Raji (cell line): ENCODE results near the gene MCM8.

ENCODE experiments used
- POLR2A ChIP-seq: IDR thresholded peaks from 2 replicates; pipeline ENCODE4 v1.6.1; 2011; ENCODE audit warnings: low read depth, low read length, control low read depth; ENCODE audit not compliant: insufficient read depth

The MCM8 gene

DNA sequence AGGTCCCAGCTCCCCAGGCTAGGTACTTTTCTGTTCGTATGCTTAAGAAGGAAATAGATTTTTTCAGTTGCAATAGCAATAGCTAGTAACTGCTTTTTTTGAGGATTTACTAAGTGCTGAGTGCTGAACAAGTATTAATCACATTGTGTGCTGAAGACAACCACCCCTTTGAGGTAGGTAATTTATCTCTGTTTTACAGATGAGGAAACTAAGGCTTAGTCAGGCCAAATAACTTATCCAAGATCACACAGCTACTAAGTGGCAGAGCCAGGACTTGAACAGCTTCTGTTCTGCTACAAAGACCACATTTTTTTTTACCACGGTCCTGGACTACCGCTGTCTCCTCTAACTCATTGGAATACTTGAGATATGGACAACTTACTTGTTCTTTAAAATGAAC lies 63.6 kb downstream of the MCM8 start:
- TF ChIP-seq POLR2A = no peak

DNA sequence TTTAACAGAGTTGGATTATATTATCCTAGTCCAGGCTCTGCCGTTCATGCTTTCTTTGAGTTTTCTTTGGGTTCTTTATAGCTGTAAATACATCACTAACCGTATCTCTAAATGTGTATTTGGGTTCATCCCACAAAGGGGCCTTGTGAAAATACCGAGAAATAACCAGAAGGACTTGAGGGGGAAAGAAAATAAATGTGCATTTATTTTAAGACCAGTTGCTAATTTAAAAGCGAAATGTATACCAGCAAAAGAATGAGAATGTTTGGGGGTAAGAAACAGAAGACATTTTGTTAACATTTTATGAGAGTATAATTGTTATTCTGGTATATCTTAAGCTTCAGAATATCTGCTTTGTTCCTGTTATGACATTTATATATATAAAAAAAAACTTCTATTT lies 64.5 kb downstream of the MCM8 start:
- no peak for TF ChIP-seq POLR2A

DNA sequence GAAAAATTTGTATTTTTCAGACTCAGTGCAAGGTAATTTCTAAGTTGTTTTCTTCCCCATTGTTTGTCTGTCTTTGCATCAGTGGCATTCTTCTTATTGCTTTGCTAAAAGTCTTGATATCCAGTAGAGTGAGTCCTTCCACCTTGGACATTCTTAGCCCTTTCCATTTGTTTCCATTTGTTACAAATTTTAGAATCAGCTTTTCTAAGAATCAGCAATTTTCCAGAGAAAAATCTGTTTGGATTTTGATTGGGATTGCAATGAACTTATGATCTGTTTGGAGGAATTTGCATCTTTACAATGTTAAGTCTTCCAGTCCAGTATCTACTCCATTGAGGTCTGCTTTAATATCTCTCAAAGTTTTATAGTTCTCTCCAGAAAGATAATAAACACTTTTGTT lies 67.0 kb downstream of the MCM8 start:
- no peak for TF ChIP-seq POLR2A

DNA sequence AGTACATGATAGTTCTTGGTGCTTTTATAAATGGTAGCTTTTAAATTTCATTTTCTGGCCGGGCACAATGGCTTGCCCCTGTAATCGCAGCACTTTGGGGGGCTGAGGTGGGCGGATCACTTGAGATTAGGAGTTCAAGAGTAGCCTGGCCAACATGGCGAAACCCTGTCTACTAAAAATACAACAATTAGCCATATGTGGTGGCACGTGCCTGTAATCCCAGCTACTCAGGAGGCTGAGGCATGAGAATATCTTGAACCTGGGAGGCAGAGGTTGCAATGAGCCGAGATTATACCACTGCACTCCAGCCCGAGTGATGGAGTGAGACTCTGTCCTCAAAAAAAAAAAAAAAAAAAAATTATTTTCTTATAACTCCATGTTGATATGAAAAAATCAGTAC lies 67.4 kb downstream of the MCM8 start:
- TF ChIP-seq POLR2A = no peak

DNA sequence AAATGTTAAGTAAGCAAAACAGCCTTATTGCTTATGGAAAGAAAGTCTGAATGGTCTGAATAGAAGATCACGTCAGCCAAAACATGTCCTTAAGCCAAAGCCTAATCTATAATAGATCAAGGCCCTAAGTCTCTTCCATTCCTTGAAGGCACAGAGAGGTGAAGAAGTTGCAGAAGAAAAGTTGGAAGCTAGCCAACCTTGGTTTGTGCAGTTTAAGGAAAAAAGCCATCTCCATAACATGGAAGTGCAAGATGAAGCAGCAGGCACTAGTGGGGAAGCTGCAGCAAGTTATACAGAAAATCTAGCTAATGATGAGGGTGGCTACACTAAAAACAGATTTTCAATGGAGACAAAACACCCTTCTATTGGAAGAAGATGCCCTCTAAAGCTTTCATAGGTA lies 74.3 kb downstream of the MCM8 start:
- no peak for TF ChIP-seq POLR2A

DNA sequence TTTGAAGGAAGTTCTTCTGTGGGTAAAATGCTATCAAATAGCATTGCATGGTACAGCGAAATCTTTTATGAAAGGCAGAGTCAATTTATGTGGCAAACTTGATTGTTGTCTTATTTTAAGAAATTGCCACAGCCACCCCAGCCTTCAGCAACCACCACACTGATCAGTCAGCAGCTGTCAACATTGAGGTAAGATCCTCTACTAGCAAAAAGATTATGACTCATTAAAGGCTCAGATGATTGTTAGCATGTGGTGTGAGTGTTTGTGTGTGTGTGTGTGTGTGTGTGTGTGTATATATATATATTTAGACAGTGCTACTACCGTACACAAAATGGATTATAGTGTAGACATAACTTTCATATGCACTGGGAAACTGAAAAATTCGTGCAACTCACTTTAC lies 75.6 kb downstream of the MCM8 start:
- TF ChIP-seq POLR2A = no peak

DNA sequence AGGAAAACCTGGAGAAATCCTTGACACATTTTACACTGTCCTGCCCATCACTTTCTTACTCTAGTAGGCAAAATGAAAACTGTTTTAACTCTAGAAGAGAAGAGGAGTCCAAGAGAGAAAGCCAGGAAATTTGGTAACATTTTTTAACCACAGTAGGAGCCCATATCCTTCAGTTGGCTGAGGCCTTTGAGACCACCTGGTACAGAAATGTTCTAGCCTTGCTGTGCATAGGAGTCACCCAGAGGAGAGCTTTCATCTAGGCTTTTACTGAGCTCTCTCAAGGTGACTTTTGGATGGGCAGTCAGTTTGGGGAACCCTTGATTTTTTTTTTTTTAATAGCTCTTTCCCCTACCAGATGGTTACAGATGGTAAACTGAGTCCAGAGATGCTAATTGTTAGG lies 78.4 kb downstream of the MCM8 start:
- no peak for TF ChIP-seq POLR2A

DNA sequence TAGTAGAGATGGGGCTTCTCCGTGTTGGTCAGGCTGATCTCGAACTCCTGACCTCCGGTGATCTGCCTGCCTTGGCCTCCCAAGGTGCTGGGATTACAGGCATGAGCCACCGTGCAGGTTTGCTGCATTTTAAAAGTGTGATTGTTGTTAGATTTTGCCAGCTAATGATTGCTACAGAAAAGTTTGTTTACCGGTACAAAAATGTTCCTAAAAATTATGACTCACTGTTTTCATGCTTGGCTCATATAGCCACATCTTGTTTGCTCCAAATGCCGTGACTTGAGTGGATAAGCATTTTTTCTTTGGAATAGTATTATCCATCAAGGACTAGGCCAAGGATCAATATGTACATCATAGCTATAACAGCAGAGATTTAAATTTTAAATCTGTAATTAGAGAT lies 79.1 kb downstream of the MCM8 start:
- no peak for TF ChIP-seq POLR2A

DNA sequence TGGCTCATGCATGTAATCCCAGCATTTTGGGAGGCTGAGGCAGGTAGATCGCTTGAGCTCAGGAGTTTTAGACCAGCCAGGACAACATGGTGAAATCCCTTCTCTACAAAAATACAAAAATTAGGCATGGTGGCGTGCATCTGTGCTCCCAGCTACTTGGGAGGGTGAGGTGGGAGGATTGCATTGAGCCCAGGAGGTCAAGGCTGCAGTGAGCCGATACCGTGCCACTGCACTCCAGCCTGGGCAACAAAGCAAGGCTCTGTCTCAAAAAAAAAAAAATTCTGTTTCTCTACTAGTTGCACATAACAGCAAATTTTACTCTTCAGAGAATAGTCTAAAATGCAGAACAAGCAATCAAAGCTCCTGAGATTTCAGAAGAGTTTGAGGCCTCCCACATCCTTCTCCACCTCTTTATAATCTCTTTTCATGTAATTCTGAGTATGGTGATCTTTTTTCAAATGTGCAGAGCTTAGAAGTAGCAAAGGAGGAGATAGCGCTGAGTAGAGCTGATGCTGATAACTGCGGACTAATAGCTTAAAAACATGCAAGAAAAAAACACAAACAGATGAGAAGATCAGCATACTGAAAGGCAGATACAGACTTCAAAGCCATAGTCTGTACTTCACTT lies 80.1 kb downstream of the MCM8 start:
- TF ChIP-seq POLR2A = no peak

DNA sequence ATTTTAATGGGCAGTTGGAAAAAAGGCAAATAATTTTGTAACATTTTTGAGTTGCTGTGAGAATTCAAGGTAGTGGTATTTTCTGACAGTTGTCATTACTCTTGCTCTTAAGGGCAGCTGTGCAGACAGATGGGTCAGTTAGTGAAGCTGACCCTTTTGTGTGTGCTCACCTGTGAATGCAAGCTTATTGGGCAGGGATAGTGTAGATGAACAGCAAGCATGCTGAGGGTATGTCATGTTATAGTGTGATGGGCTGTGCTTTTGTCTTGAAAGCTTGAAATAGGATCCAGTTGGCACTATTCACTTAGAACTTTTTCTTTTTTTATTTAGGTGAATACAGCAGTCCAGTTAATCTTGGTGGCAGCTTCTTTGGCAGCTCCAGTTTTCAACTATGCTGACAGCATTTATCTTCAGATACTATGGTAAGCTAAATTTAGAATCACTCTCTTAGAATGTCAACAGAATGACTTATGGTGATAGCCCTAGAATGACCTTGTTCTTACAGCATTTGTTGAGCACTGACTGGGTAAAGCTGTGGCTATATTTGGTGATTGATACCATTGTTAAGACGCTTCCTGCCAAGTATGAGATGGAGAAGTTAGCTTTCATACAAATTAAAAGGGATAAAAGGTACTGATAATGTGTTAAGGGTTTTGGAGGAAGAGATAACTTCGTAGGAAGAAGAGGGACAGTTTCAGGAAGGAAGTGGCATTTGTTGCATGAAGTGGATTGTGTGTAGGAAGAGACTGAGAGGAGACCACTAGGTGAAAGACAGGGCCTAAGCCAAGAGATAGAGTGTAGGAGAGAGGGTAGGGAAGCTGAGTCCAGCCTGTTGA lies 83.9 kb downstream of the MCM8 start:
- TF ChIP-seq POLR2A = no peak

DNA sequence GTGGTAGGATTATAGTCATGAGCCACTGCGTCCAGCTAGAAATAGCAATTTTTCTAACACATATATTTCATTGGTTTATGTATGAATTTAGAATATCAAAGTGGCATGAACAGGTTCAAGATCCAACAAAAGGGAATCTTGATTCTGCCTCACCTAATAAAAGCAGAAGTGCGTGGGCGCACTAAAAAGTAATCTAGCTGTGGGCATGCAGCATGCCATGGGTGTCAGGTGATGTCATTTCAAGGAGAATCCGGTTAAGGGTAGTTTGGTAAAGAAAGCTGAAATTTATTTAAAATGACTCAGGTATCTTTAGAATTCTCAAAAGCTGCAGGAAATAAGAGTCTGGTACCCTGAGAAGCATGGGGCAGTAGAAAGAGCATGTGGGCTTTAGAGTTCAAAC lies 85.8 kb downstream of the MCM8 start:
- no peak for TF ChIP-seq POLR2A

DNA sequence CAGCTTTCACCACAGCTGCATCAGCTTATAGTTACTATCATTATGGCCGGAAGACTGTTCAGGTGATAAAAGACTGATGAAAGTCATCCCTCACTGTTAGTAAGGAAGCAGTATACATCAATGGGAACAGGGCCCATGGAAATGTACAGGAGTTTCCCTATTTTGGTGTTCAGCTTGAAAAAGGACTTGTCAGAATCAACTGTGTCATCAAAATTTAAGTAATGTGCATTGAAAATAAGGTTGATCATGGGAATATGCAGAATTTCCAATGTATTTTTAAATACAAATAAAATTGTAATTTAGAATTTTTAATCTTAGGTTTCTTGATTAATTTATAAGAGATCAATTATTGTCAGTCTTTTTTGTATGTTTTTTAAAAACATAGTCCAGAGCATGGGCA lies 86.6 kb downstream of the MCM8 start:
- TF ChIP-seq POLR2A = no peak

DNA sequence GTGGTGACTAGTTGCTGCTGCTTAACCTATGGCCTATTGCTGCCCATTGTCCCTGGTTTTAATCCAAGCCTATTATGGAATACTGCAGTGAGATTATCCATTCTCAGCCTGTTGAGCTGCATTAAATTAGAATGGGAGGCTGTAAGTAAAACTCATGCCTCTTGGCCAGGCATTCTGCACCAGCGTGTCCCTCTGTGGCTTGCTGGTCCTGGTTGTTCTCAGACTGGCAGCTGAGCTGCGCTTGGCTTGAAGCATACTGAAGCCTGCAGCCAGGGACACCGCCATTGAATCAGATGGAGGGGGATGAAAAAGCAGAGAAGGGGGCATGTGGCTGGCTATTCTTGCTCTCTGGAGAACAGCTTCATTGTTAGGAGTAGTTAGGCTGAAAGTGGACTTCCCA lies 87.8 kb downstream of the MCM8 start:
- TF ChIP-seq POLR2A = no peak

DNA sequence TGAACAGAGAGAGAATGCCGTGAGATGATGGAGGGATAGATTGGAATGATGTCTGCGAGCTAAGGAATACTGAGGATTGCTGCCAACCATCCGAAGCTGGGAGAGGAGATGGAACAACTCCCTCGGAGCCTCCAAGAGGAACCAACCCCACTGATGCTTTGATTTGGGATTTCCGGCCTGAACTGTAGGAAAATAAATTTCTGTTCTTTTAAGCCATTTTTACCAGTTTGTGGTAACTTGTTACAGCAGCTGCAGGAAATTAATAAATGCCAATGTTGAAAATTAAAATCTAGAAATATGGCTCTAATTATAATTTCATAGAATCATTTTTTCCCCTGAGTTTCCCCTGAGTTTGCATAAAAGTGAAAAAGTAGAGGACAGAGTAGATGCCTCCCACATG lies 89.3 kb downstream of the MCM8 start:
- TF ChIP-seq POLR2A = no peak

DNA sequence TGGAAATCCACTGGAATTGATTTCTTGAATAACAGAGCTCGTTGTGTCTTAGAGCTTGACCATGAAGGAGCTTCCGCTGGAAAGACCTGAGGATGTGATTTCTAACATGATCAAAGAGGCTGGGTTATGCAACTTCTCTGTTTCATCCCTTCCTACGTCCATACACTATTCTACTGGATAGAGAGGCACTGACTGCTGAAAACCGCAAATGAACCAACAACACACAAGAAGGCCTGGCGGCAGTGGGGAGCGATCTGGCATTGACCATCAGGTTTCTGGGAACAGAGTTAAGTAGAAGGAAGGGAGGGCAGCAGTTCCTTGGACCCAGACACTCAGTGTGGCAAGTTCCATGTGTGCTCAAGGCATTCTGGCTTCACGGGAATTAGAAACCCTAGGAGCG lies 90.1 kb downstream of the MCM8 start:
- no peak for TF ChIP-seq POLR2A

DNA sequence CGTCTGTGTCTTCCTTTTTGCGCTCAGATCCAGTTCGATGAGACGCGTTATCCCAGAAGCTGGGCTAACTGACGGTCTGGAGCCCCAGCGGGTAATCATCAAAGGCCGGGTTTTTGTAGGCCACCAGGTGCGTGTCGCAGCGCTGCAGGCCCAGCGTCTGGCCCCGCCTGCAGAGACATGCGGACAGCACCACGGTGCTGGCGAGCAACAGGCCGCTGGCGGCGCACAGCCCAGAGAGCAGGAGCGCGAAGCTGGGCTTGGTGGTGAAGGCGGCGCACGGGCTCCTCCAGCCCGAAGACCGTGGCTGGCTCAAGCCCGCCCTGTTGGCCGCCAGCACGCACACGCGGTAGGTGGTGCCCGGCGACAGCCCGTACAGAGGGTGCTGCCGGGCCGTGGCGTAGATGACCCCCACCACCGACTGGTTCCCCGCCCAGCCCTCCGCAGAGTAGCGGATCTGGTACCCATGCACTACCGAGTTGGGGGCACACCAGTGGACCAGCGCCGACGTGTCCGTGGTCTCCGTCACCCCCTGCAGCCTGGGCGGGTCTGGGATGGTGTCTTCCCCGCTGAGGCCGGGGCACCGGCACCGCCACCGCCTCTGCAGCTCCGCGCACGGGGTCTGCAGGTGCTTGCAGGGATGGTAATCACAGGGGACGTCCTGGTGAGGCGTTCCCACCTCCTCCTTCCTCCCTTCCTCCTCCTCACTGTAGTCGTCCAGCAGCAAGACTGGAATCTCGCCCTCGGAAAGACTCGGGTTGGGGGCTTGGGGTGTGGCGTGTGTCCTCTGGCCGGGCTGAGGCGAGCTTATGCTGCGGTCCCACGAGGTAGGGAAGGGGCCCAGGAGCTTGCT lies 90.7 kb downstream of the MCM8 start:
- TF ChIP-seq POLR2A = no peak
